Aorta (tissue), 5 donors: ENCODE measurements around the gene DNAH11. TPM values are rescaled to one million over a fixed set of nuclear protein-coding genes. Genes with fewer than 3 reads are reported as not detected.

Source experiments
- ATAC-seq: fragments of 200-7000 bp; cut with Tn5 transposase; one replicate; pipeline ENCODE4 v1.9.1; 2022; ENCODE audit warnings: moderate library complexity; ENCODE audit not compliant: low FRiP score
- DNase-seq, 2 donors: peaks; one replicate each; pipeline ENCODE4 v3.0.0-alpha.2; 2020
- H3K27ac ChIP-seq, 2 donors: one replicate each; pipeline ENCODE4 v1.5.1; 2013; ENCODE audit warnings: low read length in 2 of 2, mild to moderate bottlenecking in 2 of 2, moderate library complexity in 2 of 2, control low read depth in 1 of 2, inconsistent platforms in 1 of 2, low read depth in 1 of 2
- H3K27me3 ChIP-seq, 2 donors: one replicate each; pipeline ENCODE4 v1.6.1; 2013; ENCODE audit warnings: control low read depth in 1 of 2, low read length in 1 of 2, mild to moderate bottlenecking in 1 of 2, moderate library complexity in 1 of 2; ENCODE audit not compliant: insufficient read depth in 2 of 2, control insufficient read depth in 1 of 2
- H3K36me3 ChIP-seq, 2 donors: one replicate each; pipeline ENCODE4 v1.6.1; 2013; ENCODE audit warnings: control low read depth in 1 of 2, low read length in 1 of 2, mild to moderate bottlenecking in 1 of 2; ENCODE audit not compliant: insufficient read depth in 2 of 2, control insufficient read depth in 1 of 2
- H3K4me1 ChIP-seq, 2 donors: one replicate each; pipeline ENCODE4 v1.6.1; 2013; ENCODE audit warnings: low read length in 2 of 2, control low read depth in 1 of 2, mild to moderate bottlenecking in 1 of 2, moderate library complexity in 1 of 2; ENCODE audit not compliant: insufficient read depth in 2 of 2, control insufficient read depth in 1 of 2
- H3K4me3 ChIP-seq, 2 donors: one replicate each; pipeline ENCODE4 v1.5.1; 2013; ENCODE audit warnings: low read length in 2 of 2, control low read depth in 1 of 2, mild to moderate bottlenecking in 1 of 2
- H3K9me3 ChIP-seq: one replicate; pipeline ENCODE4 v1.6.1; 2013; ENCODE audit warnings: mild to moderate bottlenecking, low read length; ENCODE audit not compliant: control insufficient read depth
- WGBS, 2 donors: extraction: QIAGEN DNeasy Blood & Tissue Kit; methylation state at CpG; one replicate each; pipeline ENCODE4 v1.1.7; 2013; 5-methylcytosine and 5-hydroxymethylcytosine counted together
- intact Hi-C, 2 donors: fragments of 100-400 bp; cut with DNase I; formaldehyde crosslinking; loops; one replicate each; pipeline versions ENCODE4 v1.14.2 to v1.15.0; 2022
- polyA plus RNA-seq, 2 donors: library from polyadenylated mRNA; stranded (reverse); fragments of 200-250 nt; gene quantifications; one replicate each; pipeline ENCODE4 v1.2.3, GENCODE V29; 2013
- total RNA-seq, 2 donors: library from RNA; stranded (reverse); fragmentation: NEBNext Ultra II Directional; extraction: Animal tissue kit (Norgen Biotek cat#: 25700); gene quantifications; one replicate each; pipeline ENCODE4 v1.2.1, GENCODE V29; 2021
- donor health status: healthy with polysubstance abuse.
- donor health status: Bipolar disorder and iron deficiency.
- donor health status: DM: no; HTN: no; CAD: no.
- donor health status: DM: no; HTN: no; CAD: no.
- donor health status: DM: yes; HTN: yes; CAD: no.

The DNAH11 gene
- total and polyA plus RNA-seq, 4 donors, result 2.5 to 3.3 (median 2.6) TPM; not detected in 1

DNA sequence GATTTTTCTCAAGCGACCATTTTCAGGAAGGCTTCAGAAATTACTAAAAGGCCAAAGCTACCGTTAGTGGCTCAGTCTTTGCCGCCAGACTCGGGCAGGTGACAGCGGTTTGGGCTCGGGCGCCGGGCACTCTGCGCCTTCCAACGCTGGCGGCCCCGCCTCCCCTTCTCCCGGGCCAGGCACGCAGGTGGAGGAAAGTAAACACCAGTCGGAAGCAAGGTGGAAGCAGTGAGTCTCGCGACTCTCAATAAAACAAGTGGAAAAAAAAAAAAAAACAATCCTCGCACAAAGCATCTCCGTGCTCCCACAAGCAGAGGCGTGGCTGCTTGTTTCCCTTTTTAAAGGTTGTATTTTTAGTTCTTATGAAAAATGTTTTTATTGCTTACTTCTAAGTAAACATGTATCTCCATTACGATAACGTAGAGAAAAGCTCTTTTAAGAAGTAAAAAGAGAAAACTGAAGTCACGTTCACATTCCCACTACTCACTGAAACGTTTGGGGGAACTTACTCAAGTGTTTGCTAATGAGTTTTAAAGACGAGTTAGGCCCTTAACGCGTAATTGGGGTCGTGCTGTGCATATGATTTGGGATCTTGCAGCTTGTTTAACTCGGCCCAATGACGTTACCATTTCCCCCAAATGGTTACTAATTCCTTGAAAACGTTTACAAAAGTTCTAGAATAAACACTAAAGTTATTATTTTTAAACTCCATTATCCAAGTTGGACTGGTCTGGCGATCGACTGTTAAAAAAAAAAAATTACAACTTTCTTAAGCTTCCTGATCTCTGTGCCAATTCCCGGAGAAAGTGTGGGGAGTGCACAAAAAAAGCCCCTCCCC, 402.0 kb downstream of the DNAH11 start:
- Histone ChIP-seq H3K4me1 (no peaks in the 10 kb centered on the region), H3K4me3 (peak overlapping the region in 1 of 2 donors; percentile 63), H3K27ac (no peak overlapping the region), H3K36me3 (no peaks in the 10 kb centered on the region), H3K9me3 (no peaks in the 10 kb centered on the region), H3K27me3 (no peaks in the 10 kb centered on the region)
- 0 to 1% methylated on average over 34 of the region's 34 CpGs for WGBS, 2 donors
- DNase-seq (no peak), ATAC-seq (no peak)
- intact Hi-C loops, result no loop called here

- no peaks in the 10 kb centered on the region for H3K27me3 ChIP-seq
- peak; percentile 80 to 85 for DNase-seq
- H3K4me3 ChIP-seq, result peak within 1 kb of the TSS in 1 of 2 donors; percentile 63
- 0 to 1% methylated on average over 78 to 83 of the region's 83 CpGs for WGBS, 2 donors
- H3K4me1 ChIP-seq, result no peaks in the 10 kb centered on the region
- H3K36me3 ChIP-seq, result no peaks in the 10 kb centered on the region
- peak; percentile 95 for ATAC-seq
- intact Hi-C loops, result no loop called here
- H3K9me3 ChIP-seq, result no peaks in the 10 kb centered on the region
- H3K27ac ChIP-seq, result no peak within 1 kb of the TSS
Observed at GRCh38 chr7:21945454-21946221, 402.8 kb downstream of the DNAH11 start, which contains the start of gene CDCA7L. Gene CDCA7L, minus strand, starts transcription at chr7:21945899. Its CDS starts 95 bp downstream, at chr7:21945804.

DNA sequence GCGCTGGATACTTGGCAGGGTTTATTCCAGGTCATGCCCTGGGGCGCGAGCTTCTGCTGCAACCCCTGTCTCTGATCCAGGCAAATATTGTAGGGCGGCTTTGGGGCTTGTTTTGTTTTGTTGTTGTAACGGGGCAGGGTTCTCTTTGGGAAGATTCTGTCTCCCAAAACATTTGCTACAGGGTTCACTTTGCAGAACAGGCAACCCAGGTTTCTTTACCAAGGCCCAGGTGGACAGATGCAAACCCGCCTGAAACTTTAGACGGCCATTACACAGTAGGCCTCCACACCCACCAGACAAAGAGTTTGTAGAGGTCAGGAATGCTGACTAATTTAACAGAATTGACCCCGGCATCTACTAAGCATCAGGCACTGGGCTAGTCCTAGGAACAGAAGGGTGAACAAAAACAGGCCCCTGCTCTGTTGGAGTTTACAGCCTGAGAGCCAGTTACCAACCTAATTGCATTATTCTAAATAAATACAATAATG, 403.4 kb downstream of the DNAH11 start:
- H3K4me3 ChIP-seq, result peak overlapping the region in 1 of 2 donors; percentile 63
- DNase-seq (no peak), ATAC-seq (no peak)
- WGBS, 2 donors, result 32% methylated on average over 8 of the region's 8 CpGs
- no peaks in the 10 kb centered on the region for H3K27me3 ChIP-seq
- no peaks in the 10 kb centered on the region for H3K9me3 ChIP-seq
- H3K4me1 ChIP-seq, result no peaks in the 10 kb centered on the region
- intact Hi-C loops, result no loop called here
- no peak overlapping the region for H3K27ac ChIP-seq
- H3K36me3 ChIP-seq, result no peaks in the 10 kb centered on the region

DNA sequence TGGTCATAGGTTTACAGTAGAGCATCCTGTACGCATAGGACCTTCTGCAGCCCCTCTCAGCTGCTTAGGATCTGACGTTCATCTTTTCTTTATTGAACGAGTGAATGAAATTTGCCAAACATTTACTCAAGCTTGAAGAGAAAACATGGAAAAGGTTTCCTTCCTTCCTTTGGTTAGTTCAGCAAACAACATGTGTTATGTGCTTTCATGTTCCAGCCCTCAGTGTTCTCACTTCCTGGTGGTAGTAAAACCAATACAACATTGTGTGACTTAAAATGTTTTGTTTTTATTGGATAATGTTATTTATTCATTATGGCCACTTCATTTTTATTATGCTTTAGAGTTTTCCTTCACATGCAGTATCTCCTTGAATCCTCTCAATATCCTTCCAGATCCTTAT, 404.2 kb downstream of the DNAH11 start:
- H3K36me3 ChIP-seq, result no peaks in the 10 kb centered on the region
- H3K4me1 ChIP-seq, result no peaks in the 10 kb centered on the region
- DNase-seq (no peak), ATAC-seq (no peak)
- WGBS, 2 donors, result 49 to 59% methylated on average over 3 of the region's 3 CpGs
- intact Hi-C loops, result no loop called here
- no peak overlapping the region for H3K27ac ChIP-seq
- no peaks in the 10 kb centered on the region for H3K27me3 ChIP-seq
- no peak overlapping the region for H3K4me3 ChIP-seq
- H3K9me3 ChIP-seq, result no peaks in the 10 kb centered on the region

GRCh38 chr7:21947946-21948345, 405.1 kb downstream of the DNAH11 start:
- ATAC-seq (no peak), DNase-seq (no peak)
- no peaks in the 10 kb centered on the region for H3K27me3 ChIP-seq
- no peak overlapping the region for H3K27ac ChIP-seq
- 65 to 68% methylated on average over 2 of the region's 2 CpGs for WGBS, 2 donors
- intact Hi-C loops, result no loop called here
- no peak overlapping the region for H3K4me3 ChIP-seq
- H3K4me1 ChIP-seq, result no peaks in the 10 kb centered on the region
- H3K36me3 ChIP-seq, result no peaks in the 10 kb centered on the region
- H3K9me3 ChIP-seq, result no peaks in the 10 kb centered on the region

DNA sequence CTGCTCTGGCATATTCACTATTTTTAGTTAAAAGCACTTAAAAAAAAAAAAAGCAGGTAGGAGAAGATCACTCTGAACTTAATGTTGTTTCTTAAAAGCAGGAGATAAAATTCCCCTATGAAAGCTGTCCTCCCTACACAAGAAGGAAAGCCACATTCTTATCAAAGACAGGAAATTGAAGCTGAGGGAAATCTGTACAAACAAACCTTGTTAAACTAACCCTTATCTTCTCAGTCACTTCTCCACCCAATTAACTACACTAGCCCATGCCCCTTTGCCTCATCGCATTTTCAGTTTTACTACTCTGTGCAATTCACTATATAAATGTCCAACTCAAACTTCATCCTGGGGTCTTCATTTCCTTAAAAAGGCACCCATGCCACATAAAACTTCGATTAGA, 405.5 kb downstream of the DNAH11 start:
- intact Hi-C loops, result no loop called here
- no peak overlapping the region for H3K4me3 ChIP-seq
- no peaks in the 10 kb centered on the region for H3K9me3 ChIP-seq
- H3K27me3 ChIP-seq, result no peaks in the 10 kb centered on the region
- ATAC-seq (no peak), DNase-seq (no peak)
- no peaks in the 10 kb centered on the region for H3K36me3 ChIP-seq
- H3K4me1 ChIP-seq, result no peaks in the 10 kb centered on the region
- no peak overlapping the region for H3K27ac ChIP-seq
- WGBS, 2 donors, result 84 to 95% methylated on average over 2 of the region's 2 CpGs

GRCh38 chr7:21948887-21949540, 406.2 kb downstream of the DNAH11 start:
- Histone ChIP-seq H3K27ac (no peak overlapping the region), H3K27me3 (no peaks in the 10 kb centered on the region), H3K4me3 (no peak overlapping the region), H3K36me3 (no peaks in the 10 kb centered on the region), H3K4me1 (no peaks in the 10 kb centered on the region), H3K9me3 (no peaks in the 10 kb centered on the region)
- 42 to 48% methylated on average over 8 of the region's 8 CpGs for WGBS, 2 donors
- ATAC-seq (no peak), DNase-seq (no peak)
- intact Hi-C loops, result no loop called here
